Measurements from ENCODE around the gene CTBS. TPM values are rescaled to one million over a fixed set of nuclear protein-coding genes. Genes with fewer than 3 reads are reported as not detected.
"Not testable (repeated sequence)": the region's sequence is repeated elsewhere in the genome, so short reads cannot be mapped to it uniquely, and the experiment has no call there.

The CTBS gene
- total and polyA plus RNA-seq, 5 donors: 5.0 to 13.3 (median 10.8) TPM

DNA sequence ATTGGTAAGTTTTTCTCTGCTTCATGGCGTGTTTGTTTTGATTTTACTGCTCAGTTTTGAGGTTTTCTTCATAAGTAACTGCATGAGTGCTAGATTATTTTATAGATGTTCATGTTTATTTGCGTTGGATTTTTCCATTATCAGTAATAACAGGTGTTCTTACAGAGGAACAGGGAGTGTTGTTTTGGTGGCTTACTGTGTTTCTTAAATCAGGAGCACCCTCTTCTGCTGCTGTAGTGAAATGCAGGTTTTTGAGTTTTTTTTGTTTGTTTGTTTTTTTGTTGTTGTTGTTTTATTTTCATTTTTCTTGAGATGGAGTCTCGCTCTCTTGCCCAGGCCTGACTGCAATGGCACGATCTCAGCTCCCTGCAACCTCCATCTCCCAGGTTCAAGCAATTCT is 32.6 kb downstream of the CTBS start:
- H3K4me1 ChIP-seq (ENCODE audit: control insufficient read depth, insufficient read depth, low read length): no peaks in the 10 kb centered on the region
- no peak overlapping the region for H3K27ac ChIP-seq (ENCODE audit: low read length)
- no peaks in the 10 kb centered on the region for H3K27me3 ChIP-seq (ENCODE audit: control insufficient read depth, insufficient read depth)
- H3K4me3 ChIP-seq (ENCODE audit: low read length): no peak overlapping the region
- ATAC-seq: no peak
- H3K9me3 ChIP-seq (ENCODE audit: control insufficient read depth, low read length): no peaks in the 10 kb centered on the region
- intact Hi-C loops (cut with DNase I): no loop called here
- WGBS: 91% methylated on average over 4 of the region's 4 CpGs
- no peak for DNase-seq

DNA sequence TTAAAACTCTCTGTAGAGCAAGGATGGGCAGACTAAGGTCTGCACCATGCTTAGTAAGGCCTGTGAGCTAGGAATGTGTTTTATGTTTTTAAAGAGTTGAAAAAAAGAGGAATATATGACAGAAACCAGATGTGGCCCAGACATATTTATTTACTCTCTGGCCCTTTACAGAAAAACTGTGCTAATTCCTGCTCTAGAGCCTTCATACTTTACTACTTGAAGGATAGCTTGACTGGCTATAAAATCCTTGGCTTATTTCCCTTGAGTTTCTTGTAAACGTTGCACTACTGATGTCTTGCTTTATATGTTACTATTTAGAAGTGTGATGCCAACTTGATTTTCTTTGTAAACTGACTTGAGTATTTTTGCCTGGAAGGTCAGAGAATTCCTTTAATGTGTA is 33.5 kb downstream of the CTBS start:
- Histone ChIP-seq H3K27me3 (ENCODE audit: control insufficient read depth, insufficient read depth) (no peaks in the 10 kb centered on the region), H3K9me3 (ENCODE audit: control insufficient read depth, low read length) (no peaks in the 10 kb centered on the region), H3K4me1 (ENCODE audit: control insufficient read depth, insufficient read depth, low read length) (no peaks in the 10 kb centered on the region), H3K27ac (ENCODE audit: low read length) (no peak overlapping the region), H3K4me3 (ENCODE audit: low read length) (no peak overlapping the region)
- 54% methylated on average over 1 of the region's 1 CpG for WGBS
- intact Hi-C loops (cut with DNase I): no loop called here
- DNase-seq (no peak), ATAC-seq (no peak)

DNA sequence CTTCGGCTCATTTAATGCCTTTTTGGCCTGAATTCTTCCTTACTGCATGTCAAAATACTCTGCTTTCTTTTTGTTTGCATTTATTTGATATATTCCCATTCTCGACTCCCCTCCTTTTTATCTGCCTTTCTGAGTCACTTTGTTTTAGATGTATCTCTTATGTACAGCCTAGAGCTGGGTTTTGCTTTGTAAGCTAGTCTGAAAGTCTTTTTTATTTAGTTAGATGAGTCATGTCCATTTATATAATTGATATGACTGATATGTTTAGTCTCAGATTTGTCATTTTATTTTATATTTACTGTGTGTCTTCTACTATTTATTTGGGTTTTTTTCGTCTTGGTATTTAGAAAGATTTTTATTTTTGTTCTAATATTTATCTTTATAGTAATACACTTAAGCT is 34.3 kb downstream of the CTBS start:
- no peaks in the 10 kb centered on the region for H3K27me3 ChIP-seq (ENCODE audit: control insufficient read depth, insufficient read depth)
- ATAC-seq: no peak
- no peak overlapping the region for H3K4me3 ChIP-seq (ENCODE audit: low read length)
- H3K4me1 ChIP-seq (ENCODE audit: control insufficient read depth, insufficient read depth, low read length): no peaks in the 10 kb centered on the region
- 90% methylated on average over 3 of the region's 3 CpGs for WGBS
- H3K27ac ChIP-seq (ENCODE audit: low read length): no peak overlapping the region
- DNase-seq: no peak
- H3K9me3 ChIP-seq (ENCODE audit: control insufficient read depth, low read length): no peaks in the 10 kb centered on the region
- intact Hi-C loops (cut with DNase I): no loop called here

DNA sequence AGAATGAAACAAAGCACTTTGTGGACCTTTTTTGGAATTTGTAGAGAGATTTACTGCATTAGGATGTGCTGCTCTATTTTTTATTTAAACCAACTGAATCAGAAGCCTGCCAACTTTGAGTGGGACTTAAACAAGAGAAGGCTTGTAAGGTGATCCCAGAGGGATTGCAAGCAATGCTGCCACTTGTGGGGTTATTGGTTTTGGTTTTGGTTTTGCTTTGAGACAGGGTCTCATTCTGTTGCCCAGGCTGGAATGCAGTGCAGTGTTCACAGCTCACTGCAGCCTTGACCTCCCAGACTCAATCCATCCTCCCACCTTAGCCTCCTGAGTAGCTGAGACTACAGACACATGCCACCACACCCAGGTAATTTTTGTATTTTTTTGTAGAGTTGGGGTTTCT is 35.6 kb downstream of the CTBS start:
- DNase-seq: no peak
- H3K4me1 ChIP-seq (ENCODE audit: control insufficient read depth, insufficient read depth, low read length): no peaks in the 10 kb centered on the region
- intact Hi-C loops (cut with DNase I): no loop called here
- H3K9me3 ChIP-seq (ENCODE audit: control insufficient read depth, low read length): no peaks in the 10 kb centered on the region
- H3K27ac ChIP-seq (ENCODE audit: low read length): no peak overlapping the region
- no peaks in the 10 kb centered on the region for H3K27me3 ChIP-seq (ENCODE audit: control insufficient read depth, insufficient read depth)
- no peak for ATAC-seq
- no peak overlapping the region for H3K4me3 ChIP-seq (ENCODE audit: low read length)

DNA sequence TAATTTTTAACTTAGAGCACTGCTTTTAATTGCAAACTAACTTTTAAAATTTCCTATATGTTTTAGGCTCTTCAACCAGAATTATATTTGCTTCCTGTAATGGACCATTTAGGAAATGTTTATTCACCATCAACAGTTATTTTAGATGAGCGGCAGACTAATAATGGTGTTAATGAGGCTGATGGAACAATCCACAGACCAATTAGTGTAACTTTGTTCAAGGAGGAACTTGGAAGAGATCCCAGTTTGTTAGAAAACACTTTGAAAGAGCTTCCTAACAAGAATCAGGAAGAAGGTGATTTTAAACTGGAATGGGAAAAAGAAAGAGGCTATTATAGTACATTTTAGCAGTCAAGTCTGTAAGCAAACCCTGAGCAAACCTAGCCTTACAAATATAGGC is 48.5 kb downstream of the CTBS start:
- DNase-seq (no peak), ATAC-seq (no peak)
- Histone ChIP-seq H3K27me3 (ENCODE audit: control insufficient read depth, insufficient read depth) (no peaks in the 10 kb centered on the region), H3K4me3 (ENCODE audit: low read length) (no peak overlapping the region), H3K4me1 (ENCODE audit: control insufficient read depth, insufficient read depth, low read length) (no peaks in the 10 kb centered on the region), H3K27ac (ENCODE audit: low read length) (no peak overlapping the region), H3K9me3 (ENCODE audit: control insufficient read depth, low read length) (no peaks in the 10 kb centered on the region)
- intact Hi-C loops (cut with DNase I): no loop called here
- 84% methylated on average over 1 of the region's 1 CpG for WGBS

GRCh38 chr1:84524590-84524989 is 49.6 kb downstream of the CTBS start:
- Histone ChIP-seq H3K4me1 (ENCODE audit: control insufficient read depth, insufficient read depth, low read length) (no peaks in the 10 kb centered on the region), H3K27ac (ENCODE audit: low read length) (no peak overlapping the region), H3K9me3 (ENCODE audit: control insufficient read depth, low read length) (no peaks in the 10 kb centered on the region), H3K4me3 (ENCODE audit: low read length) (no peak overlapping the region), H3K27me3 (ENCODE audit: control insufficient read depth, insufficient read depth) (no peaks in the 10 kb centered on the region)
- no peak for DNase-seq
- intact Hi-C loops (cut with DNase I): no loop called here
- ATAC-seq: no peak

DNA sequence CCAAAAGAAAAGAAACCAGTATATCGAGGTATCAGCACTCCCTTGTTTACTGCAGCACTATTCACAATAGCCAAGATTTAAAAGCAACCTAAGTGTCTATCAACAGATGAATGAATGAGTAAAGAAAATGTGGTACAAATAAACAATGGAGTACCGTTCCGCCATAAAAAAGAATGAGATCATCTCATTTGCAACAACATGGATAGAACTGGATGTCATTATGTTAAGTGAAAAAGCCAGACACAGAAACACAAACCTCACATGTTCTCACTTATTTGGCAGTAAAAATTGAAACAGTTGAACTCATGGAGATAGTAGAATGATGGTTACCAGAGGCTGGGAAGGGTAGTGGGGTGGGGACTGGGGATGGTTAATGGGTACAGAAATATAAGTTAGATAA is 63.6 kb downstream of the CTBS start:
- Histone ChIP-seq H3K4me3 (ENCODE audit: low read length) (no peak overlapping the region), H3K27ac (ENCODE audit: low read length) (no peak overlapping the region), H3K4me1 (ENCODE audit: control insufficient read depth, insufficient read depth, low read length) (no peaks in the 10 kb centered on the region), H3K9me3 (ENCODE audit: control insufficient read depth, low read length) (no peaks in the 10 kb centered on the region), H3K27me3 (ENCODE audit: control insufficient read depth, insufficient read depth) (no peaks in the 10 kb centered on the region)
- DNase-seq: no peak
- ATAC-seq: no peak
- intact Hi-C loops (cut with DNase I): no loop called here
- WGBS: 91% methylated on average over 3 of the region's 3 CpGs

GRCh38 chr1:84510165-84510564 is 64.1 kb downstream of the CTBS start:
- intact Hi-C loops (cut with DNase I): no loop called here
- ATAC-seq (no peak), DNase-seq (no peak)
- H3K27me3 ChIP-seq (ENCODE audit: control insufficient read depth, insufficient read depth): no peaks in the 10 kb centered on the region
- H3K4me3 ChIP-seq (ENCODE audit: low read length): no peak overlapping the region
- H3K27ac ChIP-seq (ENCODE audit: low read length): no peak overlapping the region
- no peaks in the 10 kb centered on the region for H3K9me3 ChIP-seq (ENCODE audit: control insufficient read depth, low read length)
- no peaks in the 10 kb centered on the region for H3K4me1 ChIP-seq (ENCODE audit: control insufficient read depth, insufficient read depth, low read length)
- WGBS: 49% methylated on average over 2 of the region's 2 CpGs

DNA sequence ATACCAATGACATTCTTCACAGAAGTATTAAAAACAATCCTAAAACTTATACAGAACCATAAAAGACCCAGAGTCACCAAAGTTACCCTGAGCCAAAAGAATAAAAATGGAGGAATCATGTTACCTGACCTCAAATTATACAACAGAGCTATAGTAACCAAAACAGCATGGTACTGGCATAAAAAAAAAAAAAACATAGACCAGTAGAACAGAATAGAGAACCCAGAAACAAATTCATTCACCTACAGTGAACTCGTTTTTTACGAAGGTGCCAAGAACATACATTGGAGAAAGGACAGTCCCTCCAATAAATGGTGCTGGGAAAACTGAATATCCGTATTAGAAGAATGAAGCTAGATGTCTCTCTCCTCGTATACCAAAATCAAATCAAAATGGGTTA is 65.2 kb downstream of the CTBS start:
- ATAC-seq (no peak), DNase-seq (no peak)
- no peaks in the 10 kb centered on the region for H3K27me3 ChIP-seq (ENCODE audit: control insufficient read depth, insufficient read depth)
- H3K4me3 ChIP-seq (ENCODE audit: low read length): no peak overlapping the region
- 97% methylated on average over 4 of the region's 4 CpGs for WGBS
- intact Hi-C loops (cut with DNase I): no loop called here
- H3K4me1 ChIP-seq (ENCODE audit: control insufficient read depth, insufficient read depth, low read length): no peaks in the 10 kb centered on the region
- no peaks in the 10 kb centered on the region for H3K9me3 ChIP-seq (ENCODE audit: control insufficient read depth, low read length)
- no peak overlapping the region for H3K27ac ChIP-seq (ENCODE audit: low read length)

- H3K27ac ChIP-seq (ENCODE audit: low read length): no peak overlapping the region
- no peaks in the 10 kb centered on the region for H3K9me3 ChIP-seq (ENCODE audit: control insufficient read depth, low read length)
- H3K4me1 ChIP-seq (ENCODE audit: control insufficient read depth, insufficient read depth, low read length): no peaks in the 10 kb centered on the region
- 99% methylated on average over 1 of the region's 1 CpG for WGBS
- no peak overlapping the region for H3K4me3 ChIP-seq (ENCODE audit: low read length)
- ATAC-seq: no peak
- intact Hi-C loops (cut with DNase I): no loop called here
- H3K27me3 ChIP-seq (ENCODE audit: control insufficient read depth, insufficient read depth): no peaks in the 10 kb centered on the region
- no peak for DNase-seq
Measured at GRCh38 chr1:84508510-84508909, 65.7 kb downstream of the CTBS start.

DNA sequence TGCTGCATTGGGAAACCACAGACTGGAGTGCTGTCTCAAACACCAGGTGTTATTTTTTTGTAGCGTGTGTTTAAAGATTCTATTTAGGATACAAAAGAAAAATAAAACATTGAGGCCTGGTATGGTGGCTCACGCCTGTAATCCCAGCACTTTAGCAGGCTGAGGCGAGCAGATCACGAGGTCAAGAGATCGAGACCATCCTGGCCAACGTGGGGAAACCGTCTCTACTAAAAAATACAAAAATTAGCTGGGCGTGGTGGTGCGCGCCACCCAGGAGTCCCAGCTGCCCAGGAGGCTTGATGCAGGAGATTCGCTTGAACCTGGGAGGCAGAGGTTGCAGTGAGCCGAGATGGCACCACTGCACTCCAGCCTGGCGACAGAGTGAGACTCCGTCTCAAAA is 66.4 kb downstream of the CTBS start:
- H3K9me3 ChIP-seq (ENCODE audit: control insufficient read depth, low read length); H3K4me1 ChIP-seq (ENCODE audit: control insufficient read depth, insufficient read depth, low read length); H3K4me3 ChIP-seq (ENCODE audit: low read length); H3K27ac ChIP-seq (ENCODE audit: low read length); H3K27me3 ChIP-seq (ENCODE audit: control insufficient read depth, insufficient read depth); ATAC-seq; DNase-seq; intact Hi-C loops (cut with DNase I): not testable (repeated sequence)
- WGBS: 90% methylated on average over 14 of the region's 14 CpGs

DNA sequence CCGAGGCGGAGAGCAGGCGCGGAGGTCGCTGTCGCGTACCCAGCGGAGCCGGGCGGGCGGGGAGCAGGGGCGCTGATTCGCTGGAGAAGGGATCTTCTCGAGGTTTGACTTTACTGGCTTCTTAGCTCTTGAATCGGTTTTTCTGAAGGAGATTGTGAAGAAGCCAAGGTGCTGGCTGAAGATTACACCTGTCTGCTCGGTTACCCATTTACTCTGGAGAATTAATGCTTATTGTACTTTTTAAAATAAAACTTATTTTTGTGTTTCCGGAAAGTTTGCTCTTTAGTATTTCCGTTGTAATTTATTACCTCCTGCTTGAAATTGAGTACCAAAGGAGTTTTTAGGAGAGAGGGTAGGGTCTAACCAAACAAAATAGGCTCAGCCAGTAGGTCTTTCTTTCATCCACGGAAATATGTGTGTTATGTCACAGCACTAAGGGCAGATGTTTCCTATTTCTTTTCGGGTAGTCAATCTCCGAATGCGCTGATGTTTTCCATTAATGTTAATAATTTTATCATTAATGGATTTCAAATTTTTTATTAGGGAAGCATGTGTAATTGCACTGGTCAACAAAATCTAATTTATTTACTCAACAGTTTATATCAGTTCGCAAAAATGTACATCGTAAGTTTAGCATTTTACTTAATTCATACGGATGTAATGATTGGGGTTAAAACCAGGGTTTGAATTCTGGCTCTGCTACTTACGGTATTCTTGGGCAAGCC is 67.3 kb downstream of the CTBS start:
- intact Hi-C loops (cut with DNase I): no loop called here
- DNase-seq: no peak
- WGBS: 15% methylated on average over 26 of the region's 26 CpGs

More for the DNA sequence above, 67.3 kb downstream of the CTBS start:
- Histone ChIP-seq H3K4me3 (ENCODE audit: low read length) (peak overlapping the region; percentile 90), H3K27ac (ENCODE audit: low read length) (peak overlapping the region; percentile 94), H3K27me3 (ENCODE audit: control insufficient read depth, insufficient read depth) (no peaks in the 10 kb centered on the region), H3K4me1 (ENCODE audit: control insufficient read depth, insufficient read depth, low read length) (no peaks in the 10 kb centered on the region), H3K9me3 (ENCODE audit: control insufficient read depth, low read length) (no peaks in the 10 kb centered on the region)
- no peak for ATAC-seq

Measured in right cardiac atrium (tissue), 5 donors.